22Rv1 (cell line): ENCODE data around the gene SEZ6L.

ENCODE experiments used
- ZFX ChIP-seq: fragments of 450-650 bp; IDR thresholded peaks from 2 replicates; pipeline ENCODE4 v1.6.1; 2017; ENCODE audit warnings: antibody characterized with exemption, borderline replicate concordance
- TF ChIP-seq, protein P1 (sequence below): fragments of 450-650 bp; IDR thresholded peaks from 2 replicates; pipeline ENCODE4 v1.5.1; 2017; ENCODE audit warnings: mild to moderate bottlenecking

DNA sequence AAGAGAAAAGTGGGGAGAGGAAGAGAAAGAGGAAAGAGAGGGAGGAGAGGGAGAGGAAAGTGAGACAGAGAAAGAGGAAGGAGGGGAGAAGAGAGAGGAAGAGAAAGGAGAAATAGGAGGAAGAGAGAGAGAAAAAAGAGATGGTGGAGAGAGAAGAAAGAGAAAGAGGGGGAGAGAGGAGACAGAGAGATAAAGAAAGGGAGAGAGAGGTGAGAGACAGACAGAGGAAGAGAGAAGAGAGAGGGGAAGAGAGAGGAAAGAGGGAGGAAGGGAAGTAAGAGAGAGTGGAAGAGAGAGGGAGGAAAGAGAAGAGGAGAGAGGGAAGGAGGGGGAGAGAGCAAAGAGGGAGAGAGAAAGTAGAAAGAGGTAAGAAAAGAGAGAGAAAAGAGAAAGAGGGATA, 9.4 kb upstream of the SEZ6L start:
- TF ChIP-seq, protein P1, sequence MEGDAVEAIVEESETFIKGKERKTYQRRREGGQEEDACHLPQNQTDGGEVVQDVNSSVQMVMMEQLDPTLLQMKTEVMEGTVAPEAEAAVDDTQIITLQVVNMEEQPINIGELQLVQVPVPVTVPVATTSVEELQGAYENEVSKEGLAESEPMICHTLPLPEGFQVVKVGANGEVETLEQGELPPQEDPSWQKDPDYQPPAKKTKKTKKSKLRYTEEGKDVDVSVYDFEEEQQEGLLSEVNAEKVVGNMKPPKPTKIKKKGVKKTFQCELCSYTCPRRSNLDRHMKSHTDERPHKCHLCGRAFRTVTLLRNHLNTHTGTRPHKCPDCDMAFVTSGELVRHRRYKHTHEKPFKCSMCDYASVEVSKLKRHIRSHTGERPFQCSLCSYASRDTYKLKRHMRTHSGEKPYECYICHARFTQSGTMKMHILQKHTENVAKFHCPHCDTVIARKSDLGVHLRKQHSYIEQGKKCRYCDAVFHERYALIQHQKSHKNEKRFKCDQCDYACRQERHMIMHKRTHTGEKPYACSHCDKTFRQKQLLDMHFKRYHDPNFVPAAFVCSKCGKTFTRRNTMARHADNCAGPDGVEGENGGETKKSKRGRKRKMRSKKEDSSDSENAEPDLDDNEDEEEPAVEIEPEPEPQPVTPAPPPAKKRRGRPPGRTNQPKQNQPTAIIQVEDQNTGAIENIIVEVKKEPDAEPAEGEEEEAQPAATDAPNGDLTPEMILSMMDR, result no peak
- TF ChIP-seq ZFX, result no peak
